A549 (cell line): ENCODE measurements around the gene LRRC73. TPM values are rescaled to one million over a fixed set of nuclear protein-coding genes. Genes with fewer than 3 reads are reported as not detected.

Experiments
- ATAC-seq, 2 experiments: fragments of 200-7000 bp in 1 of 2; fragments of >200 bp in 1 of 2; cut with Nextera tagmentation in 1 of 2; cut with Tn5 transposase in 1 of 2; 3 replicates each; pipeline versions ENCODE4 v1.8.0 to v1.9.1; 2018 to 2020; ENCODE audit warnings: mild to moderate bottlenecking in 1 of 2, moderate library complexity in 1 of 2
- CTCF ChIA-PET: fragments of 300-600 bp; sonication (Branson Sonifier 250); formaldehyde crosslinking; extraction: SDS; loops from one replicate; lab custom pipeline; 2021; ENCODE audit warnings: antibody characterized with exemption, inconsistent platforms; lab: Yijun Ruan, JAX
- POLR2A ChIA-PET: fragments of 350-600 bp; formaldehyde crosslinking; extraction: SDS; loops from one replicate; lab custom pipeline; 2021; ENCODE audit warnings: antibody characterized with exemption, inconsistent platforms; lab: Yijun Ruan, JAX
- DNase-seq, 2 experiments: peaks; one replicate each; pipeline versions ENCODE4 v3.0.0 to v3.0.0-alpha.2; 2011 to 2016; ENCODE audit warnings: low read depth in 1 of 2, low spot score in 1 of 2
- FAIRE-seq: peaks from 2 replicates; lab custom pipeline; 2011; peaks lifted over from hg19 to GRCh38; lab: Jason Lieb, UNC
- H3K27ac ChIP-seq, 2 experiments: fragments of >200 bp; sonication (Bioruptor Twin); formaldehyde crosslinking; 3 replicates each; pipeline ENCODE4 v1.5.1; 2016 to 2017
- H3K4me1 ChIP-seq: fragments of >200 bp; sonication (Bioruptor Twin); formaldehyde crosslinking; 3 replicates; pipeline ENCODE4 v1.6.1; 2016
- H3K4me2 ChIP-seq: fragments of >200 bp; sonication (Bioruptor Twin); formaldehyde crosslinking; 3 replicates; pipeline ENCODE4 v1.6.1; 2016
- H3K4me3 ChIP-seq: fragments of >200 bp; sonication (Bioruptor Twin); formaldehyde crosslinking; 3 replicates; pipeline ENCODE4 v1.5.1; 2016
- H3K9me3 ChIP-seq: fragments of >200 bp; sonication (Bioruptor Twin); formaldehyde crosslinking; 3 replicates; pipeline ENCODE4 v1.6.1; 2016
- BCL3 ChIP-seq: fragments of >200 bp; sonication (Bioruptor Twin); formaldehyde crosslinking; IDR thresholded peaks from 3 replicates; pipeline ENCODE4 v1.6.1; 2016
- CHD2 ChIP-seq: fragments of 150-350 bp; IDR thresholded peaks from 2 replicates; pipeline ENCODE4 v1.6.1; 2014; ENCODE audit warnings: low read length; ENCODE audit not compliant: partially characterized antibody
- CHD4 ChIP-seq: fragments of 200-600 bp; sonication (generic); IDR thresholded peaks from 2 replicates; pipeline ENCODE4 v1.6.1; 2016; ENCODE audit warnings: antibody characterized with exemption, mild to moderate bottlenecking, borderline replicate concordance
- E2F6 ChIP-seq: IDR thresholded peaks from 2 replicates; pipeline ENCODE4 v1.6.1; 2012; ENCODE audit warnings: low read depth, borderline replicate concordance
- EHF ChIP-seq: fragments of 250-450 bp; sonication (Bioruptor Pico); IDR thresholded peaks from 2 replicates; pipeline ENCODE4 v1.5.0; 2020; ENCODE audit warnings: mild to moderate bottlenecking
- EP300 ChIP-seq, 2 experiments: fragments of >200 bp; sonication (Bioruptor Twin); formaldehyde crosslinking; IDR thresholded peaks; 2 replicates in 1 of 2; 3 replicates in 1 of 2; pipeline ENCODE4 v1.6.1; 2016 to 2017
- ESRRA ChIP-seq: fragments of 150-350 bp; IDR thresholded peaks from 2 replicates; pipeline ENCODE4 v1.6.1; 2014; ENCODE audit warnings: mild to moderate bottlenecking, low read length, borderline replicate concordance
- FOSL2 ChIP-seq, 2 experiments: fragments of 450-650 bp in 1 of 2; fragments of >200 bp in 1 of 2; sonication (Bioruptor Twin) in 1 of 2; formaldehyde crosslinking; IDR thresholded peaks; 2 replicates each; pipeline versions ENCODE4 v1.5.0 to v1.6.1; 2016 to 2020; ENCODE audit warnings: mild to moderate bottlenecking in 1 of 2, moderate library complexity in 1 of 2
- FOXS1 ChIP-seq: fragments of 250-450 bp; sonication (Bioruptor Pico); IDR thresholded peaks from 2 replicates; pipeline ENCODE4 v1.5.0; 2020; ENCODE audit warnings: mild to moderate bottlenecking, moderate library complexity
- GATA3 ChIP-seq: IDR thresholded peaks from 2 replicates; pipeline ENCODE4 v1.6.1; 2012; ENCODE audit warnings: borderline replicate concordance
- HEYL ChIP-seq: fragments of 250-450 bp; sonication (Bioruptor Pico); IDR thresholded peaks from 2 replicates; pipeline ENCODE4 v1.8.0; 2021; ENCODE audit warnings: mild to moderate bottlenecking, moderate library complexity
- HOXB13 ChIP-seq: fragments of 250-450 bp; sonication (Bioruptor Pico); IDR thresholded peaks from 2 replicates; pipeline ENCODE4 v1.5.0; 2020; ENCODE audit warnings: low read depth, mild to moderate bottlenecking, moderate library complexity
- JUN ChIP-seq, 2 experiments: fragments of >200 bp; sonication (Bioruptor Twin); formaldehyde crosslinking; IDR thresholded peaks; 2 replicates in 1 of 2; 3 replicates in 1 of 2; pipeline ENCODE4 v1.6.1; 2016 to 2017
- JUNB ChIP-seq: fragments of >200 bp; sonication (Bioruptor Twin); formaldehyde crosslinking; IDR thresholded peaks from 2 replicates; pipeline ENCODE4 v1.6.1; 2016
- KDM5A ChIP-seq: fragments of 200-600 bp; sonication (generic); IDR thresholded peaks from 2 replicates; pipeline ENCODE4 v1.6.1; 2016; ENCODE audit warnings: antibody characterized with exemption, mild to moderate bottlenecking
- MAFK ChIP-seq: fragments of 450-650 bp; IDR thresholded peaks from 2 replicates; pipeline ENCODE4 v1.6.1; 2014; ENCODE audit not compliant: partially characterized antibody
- MYC ChIP-seq: IDR thresholded peaks from 2 replicates; pipeline ENCODE4 v1.6.1; 2012; ENCODE audit warnings: mild to moderate bottlenecking, inconsistent platforms, low read length, improper control_type of control experiment, borderline replicate concordance
- PHF8 ChIP-seq: fragments of 200-600 bp; sonication (generic); IDR thresholded peaks from 2 replicates; pipeline ENCODE4 v1.6.1; 2016; ENCODE audit warnings: low read depth, mild to moderate bottlenecking, antibody characterized with exemption, moderate library complexity, borderline replicate concordance
- POLR2A ChIP-seq: IDR thresholded peaks from 2 replicates; pipeline ENCODE4 v1.6.1; 2012; ENCODE audit warnings: mild to moderate bottlenecking, low read length
- SMC3 ChIP-seq: fragments of >200 bp; sonication (Bioruptor Twin); formaldehyde crosslinking; IDR thresholded peaks from 3 replicates; pipeline ENCODE4 v1.6.1; 2018; ENCODE audit warnings: inconsistent platforms
- SREBF2 ChIP-seq: fragments of 450-650 bp; IDR thresholded peaks from 2 replicates; pipeline ENCODE4 v1.6.1; 2014; ENCODE audit warnings: mild to moderate bottlenecking, moderate library complexity
- ZC3H11A ChIP-seq: fragments of 450-650 bp; IDR thresholded peaks from 2 replicates; pipeline ENCODE4 v1.6.1; 2014; ENCODE audit warnings: antibody characterized with exemption, mild to moderate bottlenecking
- WGBS: methylation state at CpG from one replicate; pipeline ENCODE4 v1.1.6; 2017; ENCODE audit errors: missing lambda C conversion rate; 5-methylcytosine and 5-hydroxymethylcytosine counted together
- polyA plus RNA-seq, 4 experiments: library from polyadenylated mRNA; depleted of rRNA in 3 of 4; stranded (reverse); fragments of >200 nt; fragmentation: RNase III in 1 of 4; extraction: RNeasy Plus Mini Kit Qiagen cat#74134 plus additional on column Dnase treatment in 1 of 4; gene quantifications; 2 replicates in 3 of 4; 3 replicates in 1 of 4; pipeline ENCODE4 v1.2.3, GENCODE V29; 2011 to 2017
- TF ChIP-seq, protein P1 (sequence below): IDR thresholded peaks from 2 replicates; pipeline ENCODE4 v1.6.1; 2012
- TF ChIP-seq, protein P2 (sequence below): fragments of 450-650 bp; IDR thresholded peaks from 2 replicates; pipeline ENCODE4 v1.6.1; 2014; ENCODE audit warnings: antibody characterized with exemption
- TF ChIP-seq, protein P3 (sequence below): fragments of 200-600 bp; sonication (generic); IDR thresholded peaks from 2 replicates; pipeline ENCODE4 v1.6.1; 2016; ENCODE audit warnings: antibody characterized with exemption, mild to moderate bottlenecking, moderate library complexity

LRRC73 gene
- polyA plus RNA-seq, 2 of the 4 experiments (the other 2 are of a cell fraction): 0.26 to 0.72 TPM

- POLR2A ChIA-PET: interaction anchor here (1.2 to 1.3 kb wide), 2 partner anchors 9 to 23 kb away, joined by 4 to 5 read pairs; no protein-coding TSS in a partner anchor
- peak within 1 kb of the TSS; percentile 98 for H3K4me2 ChIP-seq
- peak; percentile 91 for TF ChIP-seq CHD2
- TF ChIP-seq GATA3: no peak
- TF ChIP-seq MAFK: no peak
- TF ChIP-seq E2F6: no peak
- TF ChIP-seq ESRRA: no peak
- TF ChIP-seq KDM5A: peak; percentile 66; the same call in 1 of the 2 replicates
- TF ChIP-seq PHF8: peak; percentile 60; the same call in 1 of the 2 replicates
- TF ChIP-seq, protein P1, sequence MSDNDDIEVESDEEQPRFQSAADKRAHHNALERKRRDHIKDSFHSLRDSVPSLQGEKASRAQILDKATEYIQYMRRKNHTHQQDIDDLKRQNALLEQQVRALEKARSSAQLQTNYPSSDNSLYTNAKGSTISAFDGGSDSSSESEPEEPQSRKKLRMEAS: peak; percentile 93
- peak; percentile 61 to 65; a peak in 3 of 5 replicates for TF ChIP-seq JUN (IDR thresholded peaks at IDR 0.05)
- no peak for TF ChIP-seq HEYL (CRISPR knock-in tag)
- TF ChIP-seq EHF (CRISPR knock-in tag): no peak
- peak; percentile 81; the same call in 2 of the 3 replicates for TF ChIP-seq BCL3
- TF ChIP-seq JUNB: no peak
- TF ChIP-seq, protein P2, sequence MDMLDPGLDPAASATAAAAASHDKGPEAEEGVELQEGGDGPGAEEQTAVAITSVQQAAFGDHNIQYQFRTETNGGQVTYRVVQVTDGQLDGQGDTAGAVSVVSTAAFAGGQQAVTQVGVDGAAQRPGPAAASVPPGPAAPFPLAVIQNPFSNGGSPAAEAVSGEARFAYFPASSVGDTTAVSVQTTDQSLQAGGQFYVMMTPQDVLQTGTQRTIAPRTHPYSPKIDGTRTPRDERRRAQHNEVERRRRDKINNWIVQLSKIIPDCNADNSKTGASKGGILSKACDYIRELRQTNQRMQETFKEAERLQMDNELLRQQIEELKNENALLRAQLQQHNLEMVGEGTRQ: no peak
- no peak for TF ChIP-seq ZC3H11A
- TF ChIP-seq CHD4: no peak
- TF ChIP-seq, protein P3, sequence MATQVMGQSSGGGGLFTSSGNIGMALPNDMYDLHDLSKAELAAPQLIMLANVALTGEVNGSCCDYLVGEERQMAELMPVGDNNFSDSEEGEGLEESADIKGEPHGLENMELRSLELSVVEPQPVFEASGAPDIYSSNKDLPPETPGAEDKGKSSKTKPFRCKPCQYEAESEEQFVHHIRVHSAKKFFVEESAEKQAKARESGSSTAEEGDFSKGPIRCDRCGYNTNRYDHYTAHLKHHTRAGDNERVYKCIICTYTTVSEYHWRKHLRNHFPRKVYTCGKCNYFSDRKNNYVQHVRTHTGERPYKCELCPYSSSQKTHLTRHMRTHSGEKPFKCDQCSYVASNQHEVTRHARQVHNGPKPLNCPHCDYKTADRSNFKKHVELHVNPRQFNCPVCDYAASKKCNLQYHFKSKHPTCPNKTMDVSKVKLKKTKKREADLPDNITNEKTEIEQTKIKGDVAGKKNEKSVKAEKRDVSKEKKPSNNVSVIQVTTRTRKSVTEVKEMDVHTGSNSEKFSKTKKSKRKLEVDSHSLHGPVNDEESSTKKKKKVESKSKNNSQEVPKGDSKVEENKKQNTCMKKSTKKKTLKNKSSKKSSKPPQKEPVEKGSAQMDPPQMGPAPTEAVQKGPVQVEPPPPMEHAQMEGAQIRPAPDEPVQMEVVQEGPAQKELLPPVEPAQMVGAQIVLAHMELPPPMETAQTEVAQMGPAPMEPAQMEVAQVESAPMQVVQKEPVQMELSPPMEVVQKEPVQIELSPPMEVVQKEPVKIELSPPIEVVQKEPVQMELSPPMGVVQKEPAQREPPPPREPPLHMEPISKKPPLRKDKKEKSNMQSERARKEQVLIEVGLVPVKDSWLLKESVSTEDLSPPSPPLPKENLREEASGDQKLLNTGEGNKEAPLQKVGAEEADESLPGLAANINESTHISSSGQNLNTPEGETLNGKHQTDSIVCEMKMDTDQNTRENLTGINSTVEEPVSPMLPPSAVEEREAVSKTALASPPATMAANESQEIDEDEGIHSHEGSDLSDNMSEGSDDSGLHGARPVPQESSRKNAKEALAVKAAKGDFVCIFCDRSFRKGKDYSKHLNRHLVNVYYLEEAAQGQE: peak; percentile 72
- TF ChIP-seq FOXS1: no peak
- peak; percentile 92 for TF ChIP-seq MYC
- no peak for TF ChIP-seq EP300 (IDR thresholded peaks at IDR 0.05)
- TF ChIP-seq SREBF2: no peak
- no peak for TF ChIP-seq SMC3
- TF ChIP-seq POLR2A: peak; percentile 86
- no peak for TF ChIP-seq FOSL2 (IDR thresholded peaks at IDR 0.05)
- no peak for TF ChIP-seq FOSL2 (CRISPR knock-in tag; IDR thresholded peaks at IDR 0.05)
- TF ChIP-seq HOXB13: no peak
- CTCF ChIA-PET: interaction anchor here (2.2 kb wide), 1 partner anchor 10 kb away, joined by 12 read pairs; no protein-coding TSS in a partner anchor
- H3K9me3 ChIP-seq: no peaks in the 10 kb centered on the region
- peaks cover 19% of the 10 kb centered on the region for H3K4me1 ChIP-seq
- H3K27ac ChIP-seq: peak within 1 kb of the TSS; percentile 86 to 97
- FAIRE-seq: no peak
- 1% methylated on average over 49 of the region's 57 CpGs for WGBS
- peak; percentile 85 to 93 for ATAC-seq
- DNase-seq: peak; percentile 81 to 96
- H3K4me3 ChIP-seq: peak within 1 kb of the TSS; percentile 93
Observed at GRCh38 chr6:43516697-43517504, 6.8 kb upstream of the LRRC73 start, which contains the start of the genes POLR1C and YIPF3. Gene POLR1C, plus strand, starts transcription at chr6:43517089. Its CDS starts 21 bp downstream, at chr6:43517110. Gene YIPF3, minus strand, starts transcription at chr6:43516926. Its CDS starts 119 bp downstream, at chr6:43516807.
